HG02852 (cell line): ENCODE measurements around the gene MYADM.
"Not testable (repeated sequence)": the region's sequence is repeated elsewhere in the genome, so short reads cannot be mapped to it uniquely, and the experiment has no call there.

Experiments used
- ATAC-seq: cut with Tn5 transposase; IDR thresholded peaks from one replicate; pipeline ENCODE4 v1.9.1; 2021; ENCODE audit warnings: mild to moderate bottlenecking, moderate library complexity; ENCODE audit not compliant: unreplicated experiment

The MYADM gene

GRCh38 chr19:53868091-53868891, 608 bp downstream of the MYADM start:
- no peak for ATAC-seq

GRCh38 chr19:53868892-53869804, 1.5 kb downstream of the MYADM start:
- peak; percentile 46 for ATAC-seq

- not testable (repeated sequence) for ATAC-seq
Observed at GRCh38 chr19:53869805-53870484, 2.3 kb downstream of the MYADM start.

DNA sequence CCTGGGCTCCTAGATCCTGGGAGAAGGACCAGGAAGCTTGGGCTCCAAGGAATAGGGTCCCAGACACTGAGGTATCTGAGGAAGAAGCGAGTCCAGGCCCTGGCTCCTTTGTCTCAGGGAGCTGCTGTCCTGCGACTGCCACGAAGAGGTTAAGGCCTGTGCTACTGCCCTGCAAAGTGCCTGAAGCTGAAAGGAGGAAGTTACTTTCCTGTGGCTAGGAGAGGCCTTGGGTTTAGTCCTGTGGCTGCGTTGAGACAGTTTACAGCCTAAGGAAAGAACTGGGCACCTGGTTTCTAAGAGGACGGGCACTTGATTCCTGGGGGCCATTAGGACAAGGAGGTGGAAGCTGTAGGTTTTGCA, 2.8 kb downstream of the MYADM start:
- no peak for ATAC-seq

- no peak for ATAC-seq
Observed at GRCh38 chr19:53871454-53871853, 3.8 kb downstream of the MYADM start.

GRCh38 chr19:53872762-53873161, 5.1 kb downstream of the MYADM start:
- no peak for ATAC-seq

- ATAC-seq: no peak
Observed at GRCh38 chr19:53873773-53874605, 6.3 kb downstream of the MYADM start.

GRCh38 chr19:53874606-53874990, 6.9 kb downstream of the MYADM start:
- no peak for ATAC-seq

- ATAC-seq: no peak
Observed at GRCh38 chr19:53875602-53876325, 8.1 kb downstream of the MYADM start.

GRCh38 chr19:53876651-53877224, 9.1 kb downstream of the MYADM start:
- ATAC-seq: no peak

- no peak for ATAC-seq
Observed at GRCh38 chr19:53877361-53877766, 9.7 kb downstream of the MYADM start.

- ATAC-seq: no peak
Observed at GRCh38 chr19:53878776-53879139, 11.1 kb downstream of the MYADM start.

GRCh38 chr19:53879140-53880081, 11.7 kb downstream of the MYADM start:
- ATAC-seq: peak; percentile 78

- ATAC-seq: no peak
Observed at GRCh38 chr19:53880711-53881481, 13.2 kb downstream of the MYADM start.

DNA sequence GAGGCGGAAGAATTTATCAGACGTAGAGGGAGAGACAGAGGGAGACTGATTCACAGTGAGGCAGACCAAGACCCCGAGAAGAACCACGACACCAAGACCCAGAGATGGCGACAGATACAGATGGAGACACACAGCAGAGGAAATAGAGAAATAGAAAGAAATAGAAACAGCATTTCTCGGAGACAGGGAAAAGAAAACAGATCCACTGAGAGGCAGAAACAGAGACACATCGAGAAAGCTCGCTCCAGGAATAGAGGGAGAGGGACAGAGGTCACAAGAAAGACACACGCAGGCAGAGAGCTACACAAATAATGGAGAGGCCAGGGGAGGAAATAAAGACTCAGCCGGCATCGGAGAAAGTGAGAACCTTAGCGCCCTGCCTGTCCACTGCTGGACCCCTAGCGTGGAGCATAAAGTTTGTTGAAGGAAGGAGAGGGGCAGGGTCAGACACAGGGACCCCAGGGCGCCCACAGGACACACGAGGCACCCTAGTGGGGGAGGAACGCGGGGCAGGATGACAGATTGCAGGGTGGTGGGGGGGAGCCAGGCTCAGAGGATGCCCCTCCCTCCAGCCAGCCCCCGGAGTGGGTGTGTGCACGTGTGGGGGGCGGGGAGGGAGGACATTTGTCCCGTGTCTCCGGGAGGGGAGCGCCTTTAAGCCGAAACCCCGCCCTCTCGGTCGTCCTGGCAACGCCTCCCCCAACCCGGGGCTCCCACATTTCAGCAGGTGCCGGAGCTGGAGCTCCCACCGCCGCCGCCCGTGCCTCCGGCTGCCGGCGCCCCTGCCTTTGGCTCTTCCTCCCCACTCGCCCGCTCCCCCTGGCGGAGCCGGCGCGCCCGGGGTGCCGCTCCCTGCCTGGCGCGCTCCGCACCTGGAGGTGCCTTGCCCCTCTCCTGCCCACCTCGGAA, 14.1 kb downstream of the MYADM start, which contains the start of gene PRKCG:
TSS of gene PRKCG (plus strand) at position 716 of the 909 bp plus-strand sequence. CDS start 298 bp downstream, outside the sequence.
- ATAC-seq: no peak

DNA sequence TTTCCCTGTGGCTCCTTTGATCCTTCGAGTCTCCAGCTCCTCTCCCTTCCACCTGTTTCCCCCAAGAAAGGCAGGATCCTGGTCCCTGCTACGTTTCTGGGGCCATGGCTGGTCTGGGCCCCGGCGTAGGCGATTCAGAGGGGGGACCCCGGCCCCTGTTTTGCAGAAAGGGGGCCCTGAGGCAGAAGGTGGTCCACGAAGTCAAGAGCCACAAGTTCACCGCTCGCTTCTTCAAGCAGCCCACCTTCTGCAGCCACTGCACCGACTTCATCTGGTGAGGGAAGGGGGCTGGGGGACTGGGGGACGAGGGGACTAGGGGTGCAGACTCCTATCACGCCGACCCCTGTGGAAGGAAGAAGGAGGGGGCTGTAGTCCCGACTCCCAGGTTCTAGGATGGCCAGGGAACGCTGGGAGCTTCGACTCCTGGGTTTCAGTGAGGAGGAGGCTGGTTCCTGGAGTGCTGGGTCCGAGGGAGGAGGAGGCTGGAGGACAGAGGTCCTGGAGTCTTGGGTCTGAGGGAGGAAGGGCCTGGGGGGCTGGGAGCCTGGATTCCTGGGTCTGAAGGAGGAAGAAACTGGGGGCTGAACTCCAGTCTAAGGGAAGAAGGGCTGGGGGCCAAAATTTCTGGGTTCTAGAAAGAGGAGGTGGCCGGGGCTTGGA, 14.8 kb downstream of the MYADM start:
- ATAC-seq: no peak
